ENCODE data around the gene AFDN. TPM values are rescaled to one million over a fixed set of nuclear protein-coding genes. Genes with fewer than 3 reads are reported as not detected.

AFDN gene
- total and polyA plus RNA-seq, 2 of the 8 experiments (the other 6 are each of a cell fraction or from before 2014, with no cell fraction given) = 53.4 to 192 TPM

- no peak for TF ChIP-seq SIX5 (IDR thresholded peaks at IDR 0.05; ENCODE audit: low read depth, low read length)
- no peak for TF ChIP-seq RBBP5 (IDR thresholded peaks at IDR 0.05; ENCODE audit: borderline replicate concordance, low read depth, low read length)
- TF ChIP-seq BACH1 (IDR thresholded peaks at IDR 0.05; ENCODE audit: low read length) = no peak
Observed at GRCh38 chr6:167781868-167782267, 44.8 kb upstream of the AFDN start (continued).

Data from H1 (cell line).